ENCODE data around the gene ELOA. TPM values are rescaled to one million over a fixed set of nuclear protein-coding genes. Genes with fewer than 3 reads are reported as not detected.
A peak's percentile ranks its signal among the peaks of the same experiment; 100 is the strongest.

ELOA gene
- total RNA-seq, 1 donor from 2014 or later = 29.1 TPM

DNA sequence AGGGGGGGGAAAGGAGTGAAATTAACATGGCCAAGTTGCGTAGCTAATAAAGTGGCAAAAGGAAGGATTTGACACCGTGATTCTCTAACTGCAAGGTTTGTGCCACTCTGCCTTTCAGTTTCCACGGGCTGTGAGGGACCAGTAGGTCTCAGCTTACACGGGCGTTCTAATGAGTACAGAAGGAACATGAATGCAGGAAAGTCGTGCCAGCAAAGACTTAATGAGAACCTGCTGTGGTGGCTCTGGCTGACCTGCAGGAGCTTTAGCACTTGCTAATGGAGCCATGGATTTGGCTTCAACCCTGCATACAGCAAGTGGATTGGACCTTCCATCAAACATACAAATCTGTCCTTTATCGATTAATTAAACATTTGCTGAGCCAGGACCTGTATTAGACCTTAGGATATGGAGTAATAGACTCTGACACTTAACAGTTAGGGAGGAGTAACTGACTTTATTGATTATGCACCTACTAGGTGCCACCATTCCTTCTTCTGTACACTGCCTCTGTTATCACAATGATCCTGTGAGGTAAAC, 19.8 kb downstream of the ELOA start:
- Mint-ChIP-seq H3K4me3 (no peak overlapping the region), H3K4me1 (no peaks in the 10 kb centered on the region), H3K9me3 (no peaks in the 10 kb centered on the region), H3K27me3 (ENCODE audit: insufficient read depth, low read depth) (no peaks in the 10 kb centered on the region), H3K27ac (no peak overlapping the region), H3K36me3 (peaks cover 27% of the 10 kb centered on the region)
- no peaks in the 10 kb centered on the region for H3K79me2 ChIP-seq (ENCODE audit: low read depth)
- H3K36me3 ChIP-seq = peaks cover 12% of the 10 kb centered on the region
- H3K9ac ChIP-seq = no peak overlapping the region
- H3K27ac ChIP-seq = no peak overlapping the region
- H3K27me3 ChIP-seq = no peaks in the 10 kb centered on the region
- no peaks in the 10 kb centered on the region for H3K4me1 ChIP-seq
- peaks cover 9% of the 10 kb centered on the region for H4K20me1 ChIP-seq (ENCODE audit: low read depth)
- H2AFZ ChIP-seq (replicated peaks) = no peak overlapping the region
- TF ChIP-seq EZH2 (IDR thresholded peaks at IDR 0.05) = no peak
- TF ChIP-seq, protein P1, sequence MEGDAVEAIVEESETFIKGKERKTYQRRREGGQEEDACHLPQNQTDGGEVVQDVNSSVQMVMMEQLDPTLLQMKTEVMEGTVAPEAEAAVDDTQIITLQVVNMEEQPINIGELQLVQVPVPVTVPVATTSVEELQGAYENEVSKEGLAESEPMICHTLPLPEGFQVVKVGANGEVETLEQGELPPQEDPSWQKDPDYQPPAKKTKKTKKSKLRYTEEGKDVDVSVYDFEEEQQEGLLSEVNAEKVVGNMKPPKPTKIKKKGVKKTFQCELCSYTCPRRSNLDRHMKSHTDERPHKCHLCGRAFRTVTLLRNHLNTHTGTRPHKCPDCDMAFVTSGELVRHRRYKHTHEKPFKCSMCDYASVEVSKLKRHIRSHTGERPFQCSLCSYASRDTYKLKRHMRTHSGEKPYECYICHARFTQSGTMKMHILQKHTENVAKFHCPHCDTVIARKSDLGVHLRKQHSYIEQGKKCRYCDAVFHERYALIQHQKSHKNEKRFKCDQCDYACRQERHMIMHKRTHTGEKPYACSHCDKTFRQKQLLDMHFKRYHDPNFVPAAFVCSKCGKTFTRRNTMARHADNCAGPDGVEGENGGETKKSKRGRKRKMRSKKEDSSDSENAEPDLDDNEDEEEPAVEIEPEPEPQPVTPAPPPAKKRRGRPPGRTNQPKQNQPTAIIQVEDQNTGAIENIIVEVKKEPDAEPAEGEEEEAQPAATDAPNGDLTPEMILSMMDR (IDR thresholded peaks at IDR 0.05) = no peak
- TF ChIP-seq EZH2phosphoT487 (IDR thresholded peaks at IDR 0.05) = no peak
- no peak overlapping the region for H3K4me3 ChIP-seq
- H3K4me2 ChIP-seq = no peak overlapping the region
- no peak for DNase-seq (ENCODE audit: low spot score)
- peaks cover 17% of the 10 kb centered on the region for H3F3A ChIP-seq (ENCODE audit: low read depth)
- no peaks in the 10 kb centered on the region for H3K9me3 ChIP-seq (ENCODE audit: low read depth)

GRCh38 chr1:23768733-23769132, 25.5 kb downstream of the ELOA start:
- Histone ChIP-seq H3K9ac (no peak overlapping the region), H3F3A (ENCODE audit: low read depth) (no peaks in the 10 kb centered on the region), H2AFZ (replicated peaks) (no peak overlapping the region), H3K27ac (no peak overlapping the region), H3K79me2 (ENCODE audit: low read depth) (no peaks in the 10 kb centered on the region), H4K20me1 (ENCODE audit: low read depth) (peaks cover 2% of the 10 kb centered on the region), H3K36me3 (no peaks in the 10 kb centered on the region), H3K9me3 (ENCODE audit: low read depth) (no peaks in the 10 kb centered on the region), H3K4me3 (no peak overlapping the region), H3K27me3 (no peaks in the 10 kb centered on the region), H3K4me1 (no peaks in the 10 kb centered on the region), H3K4me2 (no peak overlapping the region)
- Mint-ChIP-seq H3K9me3 (no peaks in the 10 kb centered on the region), H3K4me3 (no peak overlapping the region), H3K4me1 (no peaks in the 10 kb centered on the region), H3K36me3 (peaks cover 5% of the 10 kb centered on the region), H3K27ac (no peak overlapping the region), H3K27me3 (ENCODE audit: insufficient read depth, low read depth) (no peaks in the 10 kb centered on the region)
- TF ChIP-seq EZH2 (IDR thresholded peaks at IDR 0.05) (no peak), EZH2phosphoT487 (IDR thresholded peaks at IDR 0.05) (no peak)
- TF ChIP-seq, protein P1 (IDR thresholded peaks at IDR 0.05) = no peak
- DNase-seq (ENCODE audit: low spot score) = no peak

- Histone ChIP-seq H3K4me2 (peak overlapping the region; percentile 19), H3K4me1 (peaks cover 4% of the 10 kb centered on the region), H3K27ac (no peak overlapping the region), H2AFZ (replicated peaks) (no peak overlapping the region), H4K20me1 (ENCODE audit: low read depth) (no peaks in the 10 kb centered on the region), H3F3A (ENCODE audit: low read depth) (peaks cover 11% of the 10 kb centered on the region), H3K4me3 (no peak overlapping the region), H3K9me3 (ENCODE audit: low read depth) (no peaks in the 10 kb centered on the region), H3K27me3 (no peaks in the 10 kb centered on the region), H3K36me3 (no peaks in the 10 kb centered on the region), H3K9ac (no peak overlapping the region), H3K79me2 (ENCODE audit: low read depth) (peaks cover 12% of the 10 kb centered on the region)
- no peak overlapping the region for H3K27ac Mint-ChIP-seq
- TF ChIP-seq, protein P1 (IDR thresholded peaks at IDR 0.05) = peak; percentile 83
- no peak for TF ChIP-seq EZH2 (IDR thresholded peaks at IDR 0.05)
- TF ChIP-seq EZH2phosphoT487 (IDR thresholded peaks at IDR 0.05) = no peak
- no peaks in the 10 kb centered on the region for H3K9me3 Mint-ChIP-seq
- no peaks in the 10 kb centered on the region for H3K27me3 Mint-ChIP-seq (ENCODE audit: insufficient read depth, low read depth)
- peaks cover 5% of the 10 kb centered on the region for H3K4me1 Mint-ChIP-seq
- no peak overlapping the region for H3K4me3 Mint-ChIP-seq
- peaks cover 3% of the 10 kb centered on the region for H3K36me3 Mint-ChIP-seq
- peak; percentile 90 for DNase-seq (ENCODE audit: low spot score)
These were observed 29.0 kb downstream of the ELOA start for GRCh38 chr1:23772049-23772853.
